ENCODE measurements around the gene CGB2. TPM values are rescaled to one million over a fixed set of nuclear protein-coding genes. Genes with fewer than 3 reads are reported as not detected.
"Not testable (repeated sequence)": the region's sequence is repeated elsewhere in the genome, so short reads cannot be mapped to it uniquely, and the experiment has no call there.

Gene CGB2
- total RNA-seq, 1 experiment from 2014 or later = 1.7 TPM

DNA sequence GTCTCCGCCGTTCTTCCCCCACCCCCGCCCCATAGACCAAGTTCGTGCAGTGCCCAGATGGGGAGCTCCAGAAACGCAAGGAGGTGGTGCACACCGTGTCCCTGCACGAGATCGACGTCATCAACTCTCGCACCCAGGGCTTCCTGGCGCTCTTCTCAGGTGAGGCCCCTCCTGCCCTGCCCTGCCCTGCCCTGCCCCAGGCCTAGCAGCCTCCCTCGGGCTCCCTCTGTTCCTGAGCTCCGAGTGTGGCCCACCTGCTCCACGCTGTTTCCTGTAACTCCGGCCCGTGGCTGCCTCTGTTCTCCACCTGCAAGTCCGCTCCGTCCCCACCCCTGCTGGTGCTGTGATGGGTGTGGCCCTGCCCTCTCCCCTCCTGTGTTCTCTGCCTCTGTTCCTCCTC, 21.2 kb upstream of the CGB2 start:
- no peak for DNase-seq (ENCODE audit: low read depth)

- no peak for DNase-seq (ENCODE audit: low read depth)
Measured at GRCh38 chr19:49011194-49011593, 20.5 kb upstream of the CGB2 start.

- no peak for DNase-seq (ENCODE audit: low read depth)
Measured at GRCh38 chr19:49014123-49014869, 17.4 kb upstream of the CGB2 start.

DNA sequence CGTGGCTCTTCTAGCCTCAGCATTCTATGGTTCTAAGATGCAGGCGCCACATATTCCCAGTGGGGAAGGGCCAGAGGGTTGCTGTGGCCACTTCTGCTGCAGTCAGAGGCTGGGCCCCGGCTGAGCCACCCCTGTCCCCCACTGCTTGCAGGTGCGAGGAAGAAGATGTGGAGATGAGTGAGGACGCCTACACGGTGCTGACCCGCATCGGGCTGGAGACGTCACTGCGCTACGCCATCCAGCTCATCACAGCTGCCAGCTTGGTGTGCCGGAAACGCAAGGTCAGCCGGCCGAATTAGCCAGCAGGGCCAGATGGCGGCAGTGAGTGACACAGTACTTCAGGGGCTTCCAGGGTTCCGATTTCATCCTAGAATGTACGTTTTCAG, 16.8 kb upstream of the CGB2 start:
- no peak for DNase-seq (ENCODE audit: low read depth)

DNA sequence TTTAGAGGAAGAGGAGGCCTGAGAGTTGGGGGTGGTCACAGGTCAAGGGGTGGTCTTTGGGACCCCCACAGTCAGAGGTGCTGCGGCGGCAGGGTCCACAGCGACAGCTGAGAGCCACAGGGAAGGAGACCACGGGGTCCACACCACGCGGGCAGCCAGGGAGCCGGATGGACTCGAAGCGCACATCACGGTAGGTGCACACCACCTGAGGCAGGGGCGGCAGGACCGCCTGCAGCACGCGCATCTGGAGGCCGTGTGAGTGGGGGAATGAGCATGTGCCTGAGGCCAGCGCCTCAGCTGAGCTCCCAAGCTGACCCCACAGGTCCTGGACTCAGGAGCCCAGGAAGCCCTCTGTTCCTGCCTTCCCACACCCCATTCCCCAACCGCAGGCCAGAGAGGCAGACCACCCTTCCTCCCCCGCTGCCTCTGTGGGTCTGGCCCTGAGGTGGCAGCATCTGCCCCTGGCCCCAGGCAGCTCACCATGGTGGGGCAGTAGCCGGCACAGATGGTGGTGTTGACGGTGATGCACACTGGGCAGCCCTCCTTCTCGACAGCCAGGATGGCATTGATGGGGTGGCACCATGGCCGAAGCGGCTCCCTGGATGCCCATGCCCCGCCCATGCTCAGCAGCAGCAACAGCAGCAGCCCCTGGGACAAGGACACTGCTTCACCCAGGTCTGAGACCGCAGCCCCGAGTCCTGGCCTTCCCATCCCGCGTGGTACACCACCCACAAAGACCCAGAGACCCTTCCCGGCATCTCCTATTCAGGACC, 15.4 kb upstream of the CGB2 start:
- no peak for DNase-seq (ENCODE audit: low read depth)

GRCh38 chr19:49017041-49017665, 14.5 kb upstream of the CGB2 start, which contains the start of gene LHB:
LHB (minus strand) TSS chr19:49017091; CDS start chr19:49017081, 10 bp downstream.
- no peak for DNase-seq (ENCODE audit: low read depth)

- peak; percentile 68 for DNase-seq (ENCODE audit: low read depth)
Measured at GRCh38 chr19:49017666-49018351, 13.9 kb upstream of the CGB2 start.

DNA sequence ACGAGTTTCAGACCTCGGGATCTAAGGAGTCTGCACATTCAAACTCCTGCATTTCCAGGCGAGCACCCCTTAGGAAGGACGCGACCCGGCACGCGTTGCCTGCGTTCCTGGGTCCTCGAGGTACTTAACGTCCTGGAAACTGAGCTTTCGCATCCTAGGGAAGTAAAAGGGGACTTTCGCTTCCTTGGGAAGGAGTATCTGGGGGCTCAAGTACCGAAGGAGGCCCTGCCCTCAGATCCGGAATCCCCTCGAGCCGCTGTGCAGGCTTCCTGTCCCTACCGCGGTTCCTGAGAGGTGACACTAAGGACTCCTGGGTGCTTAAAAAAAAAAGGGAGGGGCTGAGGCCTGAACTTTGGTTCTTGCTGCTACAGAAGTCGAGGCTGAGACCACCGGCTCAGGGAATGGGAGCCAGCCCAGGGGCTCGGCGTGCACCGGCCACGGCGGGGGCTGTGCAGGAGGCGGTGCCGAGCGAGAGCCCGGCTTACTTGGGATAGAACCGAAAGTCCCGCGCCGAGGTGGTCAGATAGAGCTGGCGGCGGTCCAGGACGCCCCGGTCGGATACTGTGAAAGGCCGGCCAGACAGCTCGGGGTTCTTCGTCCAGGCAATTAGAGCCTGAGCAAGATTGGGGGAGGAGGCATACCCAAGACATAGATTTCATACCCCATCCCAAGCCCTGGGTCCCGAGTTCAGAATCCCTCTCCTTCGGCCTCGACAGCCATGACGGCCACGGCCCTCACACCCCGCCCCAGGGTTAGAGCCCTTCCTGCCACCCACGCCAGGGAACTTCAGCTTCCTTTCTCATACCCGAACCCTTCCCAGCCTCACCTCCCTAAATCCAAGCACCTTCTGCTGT, 13.1 kb upstream of the CGB2 start:
- not testable (repeated sequence) for DNase-seq (ENCODE audit: low read depth)

DNA sequence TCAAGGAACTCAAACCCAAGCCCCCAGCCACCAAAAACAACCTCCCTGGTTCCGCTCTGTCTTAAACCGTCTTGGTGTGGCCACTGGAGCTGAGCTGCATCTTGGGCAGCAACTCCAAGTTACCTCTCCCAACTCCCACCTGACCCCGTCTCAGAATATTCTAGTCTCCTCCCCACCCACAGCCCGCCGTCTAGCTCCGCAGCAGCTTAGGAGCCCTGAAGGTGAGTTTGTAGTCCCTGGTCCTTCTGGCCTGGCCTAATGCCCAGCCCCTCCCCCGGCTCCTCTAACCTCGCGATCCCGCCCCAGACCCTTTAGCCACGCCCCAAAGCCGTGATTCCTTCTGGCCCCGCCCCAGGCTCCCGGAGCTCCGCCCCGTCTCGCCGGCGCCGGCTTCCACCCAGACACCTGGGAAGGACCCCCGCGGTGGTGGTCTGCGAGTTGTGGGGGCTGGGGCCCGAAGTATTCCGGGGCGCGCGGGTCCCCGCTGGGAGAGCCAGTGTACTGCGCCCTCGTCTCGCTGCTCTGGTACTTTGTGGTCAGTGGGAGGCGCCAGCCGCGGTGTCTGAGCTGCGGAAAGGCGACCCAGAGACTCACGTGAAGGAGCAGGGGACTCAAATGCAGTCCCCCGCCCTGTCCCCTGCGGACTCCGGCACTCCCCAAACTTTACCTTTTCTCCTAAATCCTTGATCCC, 12.3 kb upstream of the CGB2 start:
- DNase-seq (ENCODE audit: low read depth) = peak; percentile 25

- DNase-seq (ENCODE audit: low read depth) = no peak
Measured at GRCh38 chr19:49020342-49020741, 11.3 kb upstream of the CGB2 start.

GRCh38 chr19:49020931-49021895, 10.5 kb upstream of the CGB2 start:
- peak; percentile 88 for DNase-seq (ENCODE audit: low read depth)

DNA sequence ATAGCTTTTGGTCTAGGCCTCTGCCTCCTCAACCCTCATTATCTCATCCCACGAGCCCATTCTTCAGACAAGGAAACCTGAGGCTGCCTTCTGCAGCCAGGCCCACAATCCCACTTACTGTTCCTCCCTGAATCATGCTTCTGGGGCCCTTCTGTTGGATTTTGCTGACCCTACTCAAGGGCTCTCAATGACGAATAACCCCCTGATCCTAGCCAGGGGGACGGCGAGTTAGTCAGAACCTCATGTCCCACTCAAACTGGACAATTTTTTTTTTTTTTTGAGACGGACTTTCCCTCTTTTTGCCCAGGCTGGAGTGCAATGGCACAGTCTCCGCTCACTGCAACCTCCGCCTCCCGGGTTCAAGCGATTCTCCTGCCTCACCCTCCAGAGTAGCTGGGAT, 9.6 kb upstream of the CGB2 start:
- DNase-seq (ENCODE audit: low read depth) = no peak

GRCh38 chr19:49024233-49024632, 7.5 kb upstream of the CGB2 start, which contains the start of gene CGB3:
CGB3 (minus strand) TSS chr19:49024333; CDS start chr19:49023971, 362 bp downstream.
- DNase-seq (ENCODE audit: low read depth) = not testable (repeated sequence)

DNA sequence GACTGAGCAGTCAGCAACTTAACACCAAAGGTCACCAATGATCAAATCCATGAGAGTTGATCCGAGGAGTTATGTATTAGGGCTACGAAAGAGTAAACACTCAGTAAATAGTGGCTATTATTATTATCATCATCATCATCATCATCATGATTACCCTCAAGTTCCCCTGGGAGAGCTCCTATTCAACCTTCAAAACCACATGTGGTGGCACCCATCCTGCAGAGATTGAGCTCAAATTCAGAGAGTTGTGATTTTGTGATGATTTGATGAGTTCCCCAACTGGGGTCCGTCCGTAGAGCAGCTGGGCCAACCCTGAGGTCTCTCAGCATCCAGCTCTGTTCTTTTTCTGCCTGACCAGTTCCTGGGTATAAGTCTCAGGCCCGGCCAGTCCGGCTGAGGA, 6.6 kb upstream of the CGB2 start:
- DNase-seq (ENCODE audit: low read depth) = not testable (repeated sequence)

GRCh38 chr19:49025599-49025998, 6.1 kb upstream of the CGB2 start:
- DNase-seq (ENCODE audit: low read depth) = peak; percentile 45

GRCh38 chr19:49028686-49029085, 3.0 kb upstream of the CGB2 start:
- DNase-seq (ENCODE audit: low read depth) = not testable (repeated sequence)

GRCh38 chr19:49029749-49030148, 1.9 kb upstream of the CGB2 start:
- DNase-seq (ENCODE audit: low read depth) = peak; percentile 62

GRCh38 chr19:49030323-49030722, 1.4 kb upstream of the CGB2 start:
- not testable (repeated sequence) for DNase-seq (ENCODE audit: low read depth)

GRCh38 chr19:49036815-49037214, 5.1 kb downstream of the CGB2 start, which contains the start of gene CGB1:
CGB1 (minus strand) TSS chr19:49036895; CDS start chr19:49036711, 184 bp downstream.
- not testable (repeated sequence) for DNase-seq (ENCODE audit: low read depth)

All from M059J (cell line).